ENCODE results near the gene HHLA2.

DNA sequence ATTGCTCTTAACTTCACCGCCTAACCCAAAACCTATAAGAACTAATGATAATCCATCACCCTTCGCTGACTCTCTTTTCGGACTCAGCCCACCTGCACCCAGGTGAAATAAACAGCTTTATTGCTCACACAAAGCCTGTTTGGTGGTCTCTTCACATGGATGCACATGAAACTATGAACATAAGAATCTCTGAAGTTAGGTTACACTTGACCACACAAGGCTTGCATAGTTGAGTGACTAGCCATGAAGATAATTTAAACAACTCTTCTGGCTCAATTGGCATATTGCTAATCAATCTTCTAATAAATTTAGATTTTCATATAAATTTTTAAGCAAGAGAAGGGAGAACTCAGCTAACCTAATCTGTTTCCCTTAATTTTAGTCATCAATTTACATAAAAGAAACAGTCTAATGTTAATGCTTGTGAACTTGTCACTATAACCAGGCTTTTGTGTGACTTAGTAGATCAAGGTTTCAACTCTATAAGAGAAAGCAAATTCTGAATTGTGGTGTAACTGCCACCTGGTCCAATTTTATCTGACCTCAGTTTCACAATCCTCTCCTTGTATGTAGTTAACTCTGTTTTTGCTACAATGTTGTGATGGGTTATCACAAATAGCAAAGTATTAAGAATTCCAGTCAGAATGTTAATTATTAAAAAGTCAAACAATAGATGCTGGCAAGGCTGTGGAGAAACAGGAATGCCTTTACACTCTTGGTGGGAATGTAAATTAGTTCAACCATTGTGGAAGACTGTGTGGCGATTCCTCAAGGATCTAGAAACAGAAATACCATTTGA, 82.0 kb downstream of the HHLA2 start:
- TF ChIP-seq TAF1 (IDR thresholded peaks at IDR 0.05; ENCODE audit: low read depth, low read length) (no peak), POLR2AphosphoS5 (IDR thresholded peaks at IDR 0.05; ENCODE audit: low read depth, low read length) (no peak), POLR2A (IDR thresholded peaks at IDR 0.05; ENCODE audit: low read depth, low read length) (no peak), SPI1 (IDR thresholded peaks at IDR 0.05; ENCODE audit: low read depth, low read length) (no peak)

Data from GM12891 (cell line).